GM12865 (cell line): ENCODE data around the gene APH1B.
A peak's percentile ranks its signal among the peaks of the same experiment; 100 is the strongest.

ENCODE experiments used
- DNase-seq: peaks from one replicate; pipeline ENCODE4 v3.0.0; 2010; ENCODE audit warnings: low read depth
- H3K4me3 ChIP-seq: 2 replicates; pipeline ENCODE4 v1.5.1; 2011; ENCODE audit warnings: mild to moderate bottlenecking, low read depth, low read length, control low read depth
- TF ChIP-seq, protein P1 (sequence below): IDR thresholded peaks from 2 replicates; pipeline ENCODE4 v1.5.1; 2011; ENCODE audit warnings: low read length, control low read depth, low read depth, inconsistent platforms; ENCODE audit not compliant: insufficient read depth; ENCODE audit errors: missing control alignments

APH1B gene

DNA sequence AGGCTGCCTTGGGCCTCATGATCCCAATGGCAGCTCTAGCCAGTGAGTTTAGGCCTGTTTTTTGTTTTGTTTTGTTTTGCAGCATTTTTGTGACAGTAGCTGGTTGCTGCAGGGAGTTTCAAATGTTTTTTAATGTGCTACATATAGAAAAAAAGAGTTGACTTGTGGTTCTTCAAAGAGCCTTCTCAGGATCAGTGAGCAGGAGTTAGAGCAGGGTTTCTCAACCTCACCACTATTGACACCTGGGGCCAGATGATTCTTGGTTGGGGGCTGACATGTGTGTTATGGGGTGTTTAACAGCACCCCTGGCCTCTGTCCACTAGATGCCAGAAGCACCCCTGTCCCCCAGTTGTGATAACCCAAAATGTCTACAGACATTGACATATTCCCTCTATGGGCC, 17.9 kb downstream of the APH1B start:
- DNase-seq, result peak; percentile 26
- H3K4me3 ChIP-seq, result no peak overlapping the region
- TF ChIP-seq, protein P1, sequence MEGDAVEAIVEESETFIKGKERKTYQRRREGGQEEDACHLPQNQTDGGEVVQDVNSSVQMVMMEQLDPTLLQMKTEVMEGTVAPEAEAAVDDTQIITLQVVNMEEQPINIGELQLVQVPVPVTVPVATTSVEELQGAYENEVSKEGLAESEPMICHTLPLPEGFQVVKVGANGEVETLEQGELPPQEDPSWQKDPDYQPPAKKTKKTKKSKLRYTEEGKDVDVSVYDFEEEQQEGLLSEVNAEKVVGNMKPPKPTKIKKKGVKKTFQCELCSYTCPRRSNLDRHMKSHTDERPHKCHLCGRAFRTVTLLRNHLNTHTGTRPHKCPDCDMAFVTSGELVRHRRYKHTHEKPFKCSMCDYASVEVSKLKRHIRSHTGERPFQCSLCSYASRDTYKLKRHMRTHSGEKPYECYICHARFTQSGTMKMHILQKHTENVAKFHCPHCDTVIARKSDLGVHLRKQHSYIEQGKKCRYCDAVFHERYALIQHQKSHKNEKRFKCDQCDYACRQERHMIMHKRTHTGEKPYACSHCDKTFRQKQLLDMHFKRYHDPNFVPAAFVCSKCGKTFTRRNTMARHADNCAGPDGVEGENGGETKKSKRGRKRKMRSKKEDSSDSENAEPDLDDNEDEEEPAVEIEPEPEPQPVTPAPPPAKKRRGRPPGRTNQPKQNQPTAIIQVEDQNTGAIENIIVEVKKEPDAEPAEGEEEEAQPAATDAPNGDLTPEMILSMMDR, result no peak

DNA sequence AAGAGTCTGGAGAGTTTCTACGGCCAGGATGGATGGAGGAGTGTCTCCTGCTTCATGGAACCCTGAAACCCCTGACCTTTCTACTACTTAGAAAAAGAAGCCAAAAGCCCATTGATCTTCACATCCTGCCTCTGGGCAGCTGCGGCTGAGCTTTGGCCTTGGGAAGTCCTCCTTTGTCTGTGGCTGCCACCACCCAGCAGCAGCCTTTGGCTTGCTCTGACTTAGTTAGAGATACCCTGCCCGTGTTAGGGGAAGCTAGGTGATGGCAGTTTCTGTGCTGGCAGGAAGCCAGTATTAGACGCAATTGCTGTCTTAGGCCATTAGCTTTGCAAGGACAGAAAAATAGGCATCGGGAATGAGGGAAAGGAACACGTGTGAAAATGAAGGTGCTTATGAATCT, 18.8 kb downstream of the APH1B start:
- DNase-seq, result no peak
- no peak overlapping the region for H3K4me3 ChIP-seq
- TF ChIP-seq, protein P1, result no peak

DNA sequence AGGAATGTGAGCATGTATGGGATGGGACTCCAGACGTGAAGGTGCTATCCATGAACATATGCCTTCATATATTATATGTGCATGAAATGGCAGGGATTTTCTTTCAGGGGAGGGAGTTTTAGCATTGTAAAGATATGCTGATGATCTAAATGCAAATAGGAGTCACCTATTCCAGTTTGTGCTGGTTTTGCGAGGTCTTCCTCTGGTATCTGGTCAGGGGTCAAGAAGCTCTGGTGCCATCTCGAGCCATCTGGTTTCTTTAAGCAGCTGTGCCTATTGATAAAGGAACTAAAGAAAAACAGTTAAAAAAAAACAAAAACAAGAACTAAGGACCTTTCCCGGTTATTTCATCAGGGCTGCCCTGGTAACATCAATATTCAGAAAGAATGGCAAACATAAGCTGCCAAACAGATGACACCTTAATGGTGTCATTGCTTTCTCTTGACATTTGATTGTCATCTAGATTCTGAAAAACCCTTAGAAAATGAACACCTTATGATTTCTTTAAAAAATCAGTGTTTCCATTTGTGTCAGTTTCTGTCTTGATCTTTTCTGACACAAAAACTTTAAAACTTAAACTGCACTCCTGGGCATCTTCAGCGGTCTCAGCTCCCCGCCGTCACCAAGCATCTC, 22.7 kb downstream of the APH1B start:
- DNase-seq, result no peak
- H3K4me3 ChIP-seq, result no peak overlapping the region
- TF ChIP-seq, protein P1, result no peak

- DNase-seq, result no peak
- TF ChIP-seq, protein P1, result no peak
- H3K4me3 ChIP-seq, result no peak overlapping the region
Observed at GRCh38 chr15:63301088-63301487, 23.7 kb downstream of the APH1B start.

DNA sequence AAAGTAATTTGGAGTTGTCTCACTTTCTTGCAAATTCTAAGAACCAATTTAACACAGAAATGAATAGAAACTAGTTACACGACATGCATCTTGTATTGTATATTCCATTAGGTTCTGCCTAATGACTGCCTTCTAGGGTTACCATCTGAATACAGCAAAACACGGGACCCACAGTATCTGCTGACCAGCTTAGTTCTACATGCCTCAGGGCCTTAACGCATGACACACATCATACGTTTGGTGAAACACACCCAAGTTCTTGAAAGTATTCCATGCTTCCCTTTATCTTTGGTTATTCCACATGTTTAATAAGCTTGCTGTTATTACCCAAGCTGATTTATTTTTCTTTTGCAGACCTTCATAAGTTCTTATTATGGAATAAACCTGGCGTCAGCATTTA, 27.9 kb downstream of the APH1B start:
- TF ChIP-seq, protein P1, result no peak
- H3K4me3 ChIP-seq, result no peak overlapping the region
- DNase-seq, result no peak

DNA sequence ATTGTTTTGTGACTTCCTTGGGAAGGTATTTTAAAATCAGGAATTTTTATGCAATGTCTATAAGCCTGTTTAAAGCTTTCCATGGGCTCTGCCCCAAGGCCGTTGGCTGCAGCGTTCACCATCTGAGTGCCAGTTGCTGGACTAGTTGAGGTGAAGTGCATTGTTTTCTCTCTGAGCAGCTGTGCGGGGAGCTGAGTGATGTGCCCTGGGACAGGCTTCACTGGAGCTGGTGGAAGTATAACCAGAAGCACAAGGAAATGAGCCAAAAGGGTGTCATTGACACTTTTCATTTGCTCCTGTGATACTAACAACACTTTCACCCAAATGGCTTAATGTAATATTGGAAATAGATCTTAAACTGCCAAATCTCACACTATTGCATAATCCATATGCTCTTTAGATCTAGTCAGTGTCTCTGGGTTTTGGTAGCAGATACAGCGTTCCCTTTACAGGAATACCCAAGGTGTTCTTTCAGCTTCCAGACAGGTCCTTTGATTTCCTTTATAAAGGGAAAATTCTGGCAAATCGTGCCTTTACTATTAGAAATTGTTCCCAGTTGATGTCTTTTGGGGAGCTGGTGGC, 29.2 kb downstream of the APH1B start:
- TF ChIP-seq, protein P1, result no peak
- H3K4me3 ChIP-seq, result no peak overlapping the region
- DNase-seq, result no peak

DNA sequence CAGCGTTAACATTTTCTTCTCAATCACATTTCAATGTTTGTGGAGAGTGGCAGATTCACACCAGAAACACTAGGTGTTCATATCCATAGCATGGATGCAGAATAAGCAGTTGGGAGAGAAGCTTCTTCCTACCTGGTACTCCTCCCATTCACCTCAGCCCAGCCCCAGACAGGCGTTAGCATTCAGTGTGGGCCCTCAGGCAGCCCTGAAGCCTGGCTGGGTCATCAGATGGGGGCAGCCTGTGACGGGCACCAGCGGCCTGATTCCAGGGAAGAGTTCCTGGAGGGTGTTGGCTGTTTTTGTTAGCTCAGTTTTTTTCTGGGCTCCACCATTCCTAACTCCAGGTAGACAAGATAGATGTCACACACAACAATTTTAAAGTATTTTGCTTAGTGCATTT, 31.1 kb downstream of the APH1B start:
- DNase-seq, result no peak
- TF ChIP-seq, protein P1, result no peak
- H3K4me3 ChIP-seq, result no peak overlapping the region
